Neural cell (in vitro differentiated cells): ENCODE data around the gene THTPA. TPM values are rescaled to one million over a fixed set of nuclear protein-coding genes. Genes with fewer than 3 reads are reported as not detected.

ENCODE experiments used
- H2AFZ ChIP-seq: fragments of 200-600, 300-800 bp; sonication (generic), shearing (Covaris generic); 2 replicates; pipeline ENCODE4 v1.6.0; 2014; ENCODE audit warnings: low read depth, mild to moderate bottlenecking, antibody characterized with exemption, low read length, moderate library complexity
- H3F3A ChIP-seq: fragments of 200-600 bp; shearing (Covaris generic); 2 replicates; pipeline ENCODE4 v1.6.1; 2016; ENCODE audit warnings: mild to moderate bottlenecking, moderate library complexity, mixed read lengths, antibody characterized with exemption, low read length; ENCODE audit not compliant: insufficient read depth, poor library complexity, severe bottlenecking
- H3K27ac ChIP-seq: fragments of 200-600, 300-800 bp; sonication (generic), shearing (Covaris generic); 2 replicates; pipeline ENCODE4 v1.5.1; 2014; ENCODE audit warnings: mild to moderate bottlenecking, low read length, moderate library complexity
- H3K27me3 ChIP-seq: fragments of 300-800, 200-600 bp; sonication (generic), shearing (Covaris generic); 2 replicates; pipeline ENCODE4 v1.6.0; 2014; ENCODE audit warnings: mild to moderate bottlenecking, low read depth, low read length, moderate library complexity; ENCODE audit not compliant: insufficient read depth
- H3K36me3 ChIP-seq: fragments of 300-800, 200-600 bp; sonication (generic), shearing (Covaris generic); 2 replicates; pipeline ENCODE4 v1.5.1; 2014; ENCODE audit warnings: mild to moderate bottlenecking, antibody characterized with exemption, low read length, moderate library complexity; ENCODE audit not compliant: insufficient read depth
- H3K4me2 ChIP-seq: fragments of 300-800, 200-600 bp; sonication (generic), shearing (Covaris generic); 2 replicates; pipeline ENCODE4 v1.6.0; 2014; ENCODE audit warnings: mild to moderate bottlenecking, low read length
- H3K4me3 ChIP-seq: fragments of 300-800, 200-600 bp; sonication (generic), shearing (Covaris generic); 2 replicates; pipeline ENCODE4 v1.5.1; 2014; ENCODE audit warnings: mild to moderate bottlenecking, low read length, moderate library complexity
- H3K79me2 ChIP-seq: fragments of 200-600 bp; shearing (Covaris generic); replicated peaks from 2 replicates; pipeline ENCODE4 v1.6.0; 2014; ENCODE audit warnings: mild to moderate bottlenecking, low read length, moderate library complexity; ENCODE audit not compliant: insufficient read depth
- H3K9ac ChIP-seq: fragments of 300-800, 200-600 bp; sonication (generic), shearing (Covaris generic); 2 replicates; pipeline ENCODE4 v1.6.1; 2016; ENCODE audit warnings: mild to moderate bottlenecking, low read length, mixed read lengths
- H3K9me2 ChIP-seq: fragments of 200-600 bp; shearing (Covaris generic); 2 replicates; pipeline ENCODE4 v1.6.1; 2016; ENCODE audit warnings: mild to moderate bottlenecking, low read length, mixed read lengths; ENCODE audit not compliant: insufficient read depth
- H3K9me3 ChIP-seq: fragments of 200-600, 300-800 bp; sonication (generic), shearing (Covaris generic); 2 replicates; pipeline ENCODE4 v1.6.1; 2016; ENCODE audit warnings: mild to moderate bottlenecking, mixed run types, low read length, moderate library complexity, mixed read lengths
- H4K20me1 ChIP-seq: fragments of 200-600 bp; shearing (Covaris generic); 2 replicates; pipeline ENCODE4 v1.6.1; 2016; ENCODE audit warnings: mild to moderate bottlenecking, mixed run types; ENCODE audit not compliant: insufficient read depth
- EP300 ChIP-seq: fragments of 450-650 bp; conservative IDR thresholded peaks from 2 replicates; pipeline ENCODE4 v1.6.1; 2014; ENCODE audit warnings: antibody characterized with exemption, mild to moderate bottlenecking, moderate library complexity; ENCODE audit not compliant: poor library complexity, severe bottlenecking
- EZH2 ChIP-seq: fragments of 200-600, 300-800 bp; shearing (Covaris generic), sonication (generic); IDR thresholded peaks from 2 replicates; pipeline ENCODE4 v1.6.1; 2014; ENCODE audit warnings: antibody characterized with exemption, low read length, borderline replicate concordance, mild to moderate bottlenecking; ENCODE audit not compliant: insufficient read depth, poor library complexity, severe bottlenecking
- MXI1 ChIP-seq: fragments of 450-650 bp; conservative IDR thresholded peaks from 2 replicates; pipeline ENCODE4 v1.6.1; 2014; ENCODE audit warnings: antibody characterized with exemption, mild to moderate bottlenecking; ENCODE audit not compliant: poor library complexity, severe bottlenecking
- POLR2AphosphoS5 ChIP-seq: IDR thresholded peaks from 2 replicates; pipeline ENCODE4 v1.6.1; 2012
- RAD21 ChIP-seq: fragments of 450-650 bp; conservative IDR thresholded peaks from 2 replicates; pipeline ENCODE4 v1.6.1; 2014; ENCODE audit warnings: antibody characterized with exemption, mild to moderate bottlenecking, moderate library complexity
- SMC3 ChIP-seq: fragments of 450-650 bp; conservative IDR thresholded peaks from 2 replicates; pipeline ENCODE4 v1.6.1; 2014; ENCODE audit warnings: antibody characterized with exemption, mild to moderate bottlenecking, moderate library complexity; ENCODE audit not compliant: poor library complexity
- TAF1 ChIP-seq: IDR thresholded peaks from 2 replicates; pipeline ENCODE4 v1.6.1; 2012; ENCODE audit warnings: low read depth
- polyA plus RNA-seq: library from polyadenylated mRNA; depleted of rRNA; stranded (reverse); fragments of >200 nt; gene quantifications from 2 replicates; pipeline ENCODE4 v1.2.3, GENCODE V29; 2014
- TF ChIP-seq, protein P1 (sequence below): IDR thresholded peaks from 2 replicates; pipeline ENCODE4 v1.6.1; 2012; ENCODE audit warnings: borderline replicate concordance
- TF ChIP-seq, protein P2 (sequence below): fragments of 450-650 bp; IDR thresholded peaks from 2 replicates; pipeline ENCODE4 v1.5.1; 2014; ENCODE audit warnings: antibody characterized with exemption, mild to moderate bottlenecking, moderate library complexity; ENCODE audit not compliant: poor library complexity, severe bottlenecking

Gene THTPA
- polyA plus RNA-seq, 1 donor from 2014 or later, result 51.3 TPM

DNA sequence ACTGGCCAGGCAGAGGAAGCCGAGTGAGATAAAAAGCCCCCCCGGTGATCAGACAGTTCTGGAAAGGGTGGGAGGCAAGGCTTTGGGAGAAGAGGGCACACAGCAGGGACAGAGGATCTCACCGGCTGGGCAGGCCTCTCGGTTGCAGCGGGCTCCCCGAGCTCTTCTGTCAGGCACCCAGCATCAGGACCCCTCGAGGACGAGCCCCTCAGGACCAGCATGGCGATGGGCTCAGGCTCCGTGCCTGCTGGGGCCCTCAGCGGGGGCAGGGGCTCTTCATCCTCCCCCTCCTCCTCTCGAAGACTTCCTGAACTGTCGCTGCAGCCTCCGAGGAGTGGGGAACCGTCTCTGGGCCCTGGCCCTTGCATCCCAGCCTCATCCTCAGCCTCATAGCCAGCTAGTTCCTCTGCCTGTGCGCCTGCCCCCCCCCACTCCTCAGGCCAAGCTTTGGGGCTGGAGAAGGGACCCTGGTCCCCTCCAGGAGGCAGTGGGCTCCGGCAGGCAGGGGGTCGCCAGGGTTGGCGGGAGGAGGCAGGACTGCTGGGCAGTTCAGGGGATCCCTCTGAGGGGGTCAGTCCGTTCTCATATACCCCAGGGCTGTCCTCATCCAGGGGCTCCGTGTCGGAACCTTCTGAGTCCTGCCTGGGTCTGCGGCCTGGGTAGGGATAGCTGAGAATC lies 14.9 kb downstream of the THTPA start:
- no peak overlapping the region for H3K9ac ChIP-seq
- H3K27me3 ChIP-seq, result no peaks in the 10 kb centered on the region
- no peaks in the 10 kb centered on the region for H3K9me3 ChIP-seq
- no peak for TF ChIP-seq SMC3
- TF ChIP-seq, protein P1, sequence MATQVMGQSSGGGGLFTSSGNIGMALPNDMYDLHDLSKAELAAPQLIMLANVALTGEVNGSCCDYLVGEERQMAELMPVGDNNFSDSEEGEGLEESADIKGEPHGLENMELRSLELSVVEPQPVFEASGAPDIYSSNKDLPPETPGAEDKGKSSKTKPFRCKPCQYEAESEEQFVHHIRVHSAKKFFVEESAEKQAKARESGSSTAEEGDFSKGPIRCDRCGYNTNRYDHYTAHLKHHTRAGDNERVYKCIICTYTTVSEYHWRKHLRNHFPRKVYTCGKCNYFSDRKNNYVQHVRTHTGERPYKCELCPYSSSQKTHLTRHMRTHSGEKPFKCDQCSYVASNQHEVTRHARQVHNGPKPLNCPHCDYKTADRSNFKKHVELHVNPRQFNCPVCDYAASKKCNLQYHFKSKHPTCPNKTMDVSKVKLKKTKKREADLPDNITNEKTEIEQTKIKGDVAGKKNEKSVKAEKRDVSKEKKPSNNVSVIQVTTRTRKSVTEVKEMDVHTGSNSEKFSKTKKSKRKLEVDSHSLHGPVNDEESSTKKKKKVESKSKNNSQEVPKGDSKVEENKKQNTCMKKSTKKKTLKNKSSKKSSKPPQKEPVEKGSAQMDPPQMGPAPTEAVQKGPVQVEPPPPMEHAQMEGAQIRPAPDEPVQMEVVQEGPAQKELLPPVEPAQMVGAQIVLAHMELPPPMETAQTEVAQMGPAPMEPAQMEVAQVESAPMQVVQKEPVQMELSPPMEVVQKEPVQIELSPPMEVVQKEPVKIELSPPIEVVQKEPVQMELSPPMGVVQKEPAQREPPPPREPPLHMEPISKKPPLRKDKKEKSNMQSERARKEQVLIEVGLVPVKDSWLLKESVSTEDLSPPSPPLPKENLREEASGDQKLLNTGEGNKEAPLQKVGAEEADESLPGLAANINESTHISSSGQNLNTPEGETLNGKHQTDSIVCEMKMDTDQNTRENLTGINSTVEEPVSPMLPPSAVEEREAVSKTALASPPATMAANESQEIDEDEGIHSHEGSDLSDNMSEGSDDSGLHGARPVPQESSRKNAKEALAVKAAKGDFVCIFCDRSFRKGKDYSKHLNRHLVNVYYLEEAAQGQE, result no peak
- TF ChIP-seq EZH2, result no peak
- TF ChIP-seq MXI1, result no peak
- TF ChIP-seq POLR2AphosphoS5, result no peak
- no peak for TF ChIP-seq TAF1
- TF ChIP-seq EP300, result no peak
- TF ChIP-seq, protein P2, sequence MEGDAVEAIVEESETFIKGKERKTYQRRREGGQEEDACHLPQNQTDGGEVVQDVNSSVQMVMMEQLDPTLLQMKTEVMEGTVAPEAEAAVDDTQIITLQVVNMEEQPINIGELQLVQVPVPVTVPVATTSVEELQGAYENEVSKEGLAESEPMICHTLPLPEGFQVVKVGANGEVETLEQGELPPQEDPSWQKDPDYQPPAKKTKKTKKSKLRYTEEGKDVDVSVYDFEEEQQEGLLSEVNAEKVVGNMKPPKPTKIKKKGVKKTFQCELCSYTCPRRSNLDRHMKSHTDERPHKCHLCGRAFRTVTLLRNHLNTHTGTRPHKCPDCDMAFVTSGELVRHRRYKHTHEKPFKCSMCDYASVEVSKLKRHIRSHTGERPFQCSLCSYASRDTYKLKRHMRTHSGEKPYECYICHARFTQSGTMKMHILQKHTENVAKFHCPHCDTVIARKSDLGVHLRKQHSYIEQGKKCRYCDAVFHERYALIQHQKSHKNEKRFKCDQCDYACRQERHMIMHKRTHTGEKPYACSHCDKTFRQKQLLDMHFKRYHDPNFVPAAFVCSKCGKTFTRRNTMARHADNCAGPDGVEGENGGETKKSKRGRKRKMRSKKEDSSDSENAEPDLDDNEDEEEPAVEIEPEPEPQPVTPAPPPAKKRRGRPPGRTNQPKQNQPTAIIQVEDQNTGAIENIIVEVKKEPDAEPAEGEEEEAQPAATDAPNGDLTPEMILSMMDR, result no peak
- no peak for TF ChIP-seq RAD21
- H3K27ac ChIP-seq, result no peak overlapping the region
- H3K4me2 ChIP-seq, result no peak overlapping the region
- no peaks in the 10 kb centered on the region for H3K36me3 ChIP-seq
- peaks cover 9% of the 10 kb centered on the region for H3K79me2 ChIP-seq
- no peak overlapping the region for H3K4me3 ChIP-seq
- H3K9me2 ChIP-seq, result no peaks in the 10 kb centered on the region
- H4K20me1 ChIP-seq, result peaks cover 7% of the 10 kb centered on the region
- no peaks in the 10 kb centered on the region for H3F3A ChIP-seq
- no peak overlapping the region for H2AFZ ChIP-seq

DNA sequence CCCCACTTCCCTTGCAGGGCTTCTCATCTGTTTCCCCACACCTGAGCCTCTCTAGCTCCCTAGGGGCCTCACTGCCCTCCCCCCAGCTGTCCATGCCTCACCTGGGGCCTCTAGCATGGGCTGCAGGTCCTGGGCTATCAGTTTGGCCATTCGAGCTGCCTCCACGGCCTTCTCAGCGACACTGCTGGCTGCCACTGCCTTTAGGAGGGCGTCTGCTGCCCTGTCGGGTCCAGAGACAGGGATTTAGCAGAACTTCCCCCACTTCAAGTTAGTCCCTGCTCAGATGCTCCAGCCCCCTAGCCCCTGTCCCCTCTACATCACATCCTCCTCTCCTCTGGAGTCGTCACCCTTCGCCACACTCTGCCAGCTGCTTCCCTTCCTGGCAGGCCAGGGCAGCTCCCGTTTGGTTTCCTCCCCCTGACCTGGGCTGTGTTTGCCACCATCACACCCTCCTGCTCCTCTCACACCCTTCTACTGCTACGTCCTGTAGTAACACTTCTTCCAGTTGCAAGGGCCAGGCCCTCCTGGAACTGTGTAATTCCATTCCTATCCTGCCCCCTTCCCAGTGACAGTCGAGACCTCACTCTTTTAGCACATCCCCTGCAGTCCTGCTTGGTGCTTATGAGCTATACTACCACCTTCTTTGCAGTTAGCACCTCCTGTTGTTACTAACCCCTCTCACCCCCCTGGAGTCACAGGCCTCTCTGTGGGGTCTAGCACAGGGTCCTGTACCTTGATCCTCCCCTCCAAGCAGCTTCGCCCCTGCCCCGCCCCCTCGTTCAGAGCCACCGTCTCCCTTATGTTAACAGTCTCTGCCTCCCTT lies 15.8 kb downstream of the THTPA start:
- no peaks in the 10 kb centered on the region for H3K9me2 ChIP-seq
- no peak overlapping the region for H3K4me3 ChIP-seq
- H3F3A ChIP-seq, result no peaks in the 10 kb centered on the region
- H3K27me3 ChIP-seq, result no peaks in the 10 kb centered on the region
- H3K9me3 ChIP-seq, result no peaks in the 10 kb centered on the region
- H3K79me2 ChIP-seq, result peaks cover 14% of the 10 kb centered on the region
- no peak overlapping the region for H3K27ac ChIP-seq
- H2AFZ ChIP-seq, result no peak overlapping the region
- H3K4me2 ChIP-seq, result no peak overlapping the region
- H3K9ac ChIP-seq, result no peak overlapping the region
- H4K20me1 ChIP-seq, result peaks cover 7% of the 10 kb centered on the region
- H3K36me3 ChIP-seq, result no peaks in the 10 kb centered on the region
- TF ChIP-seq TAF1, result no peak
- TF ChIP-seq EZH2, result no peak
- no peak for TF ChIP-seq EP300
- TF ChIP-seq SMC3, result no peak
- no peak for TF ChIP-seq POLR2AphosphoS5
- TF ChIP-seq, protein P2, result no peak
